ENCODE results near the gene FAM200B.

Gene FAM200B

GRCh38 chr4:15668566-15669435, 12.8 kb upstream of the FAM200B start:
- no peak for DNase-seq

GRCh38 chr4:15670576-15670975, 11.1 kb upstream of the FAM200B start:
- no peak for DNase-seq

GRCh38 chr4:15672101-15672500, 9.5 kb upstream of the FAM200B start:
- no peak for DNase-seq

GRCh38 chr4:15673337-15673736, 8.3 kb upstream of the FAM200B start:
- no peak for DNase-seq

GRCh38 chr4:15674046-15674445, 7.6 kb upstream of the FAM200B start:
- no peak for DNase-seq

GRCh38 chr4:15674926-15675325, 6.7 kb upstream of the FAM200B start:
- no peak for DNase-seq

- DNase-seq: no peak
These were observed 6.3 kb upstream of the FAM200B start for GRCh38 chr4:15675356-15675755.

GRCh38 chr4:15676039-15676438, 5.6 kb upstream of the FAM200B start:
- DNase-seq: no peak

- no peak for DNase-seq
These were observed 4.7 kb upstream of the FAM200B start for GRCh38 chr4:15676899-15677298.

- no peak for DNase-seq
These were observed 4.1 kb upstream of the FAM200B start for GRCh38 chr4:15677507-15677988.

- no peak for DNase-seq
These were observed 608 bp upstream of the FAM200B start for GRCh38 chr4:15681067-15681371.

GRCh38 chr4:15682242-15683142, 865 bp downstream of the FAM200B start:
- no peak for DNase-seq

- no peak for DNase-seq
These were observed 1.5 kb downstream of the FAM200B start for GRCh38 chr4:15683143-15683495.

- no peak for DNase-seq
These were observed 2.9 kb downstream of the FAM200B start for GRCh38 chr4:15684498-15684897.

- DNase-seq: no peak
These were observed 6.4 kb downstream of the FAM200B start for GRCh38 chr4:15688051-15688450.

GRCh38 chr4:15689540-15689939, 7.9 kb downstream of the FAM200B start:
- no peak for DNase-seq

- no peak for DNase-seq
These were observed 8.6 kb downstream of the FAM200B start for GRCh38 chr4:15690020-15690809.

- no peak for DNase-seq
These were observed 9.9 kb downstream of the FAM200B start for GRCh38 chr4:15691346-15692135.

GRCh38 chr4:15692602-15693001, 11.0 kb downstream of the FAM200B start:
- no peak for DNase-seq

- DNase-seq: no peak
These were observed 12.8 kb downstream of the FAM200B start for GRCh38 chr4:15694431-15694830.

GRCh38 chr4:15695240-15695699, 13.6 kb downstream of the FAM200B start:
- DNase-seq: no peak

GRCh38 chr4:15695729-15696128, 14.1 kb downstream of the FAM200B start:
- DNase-seq: no peak

Measured in activated CD4-positive, alpha-beta T cell treated with anti-CD3 and anti-CD28 coated beads for 1 hour (primary cell).